Neuronal stem cell (in vitro differentiated cells): ENCODE results near the gene IRF1.

ENCODE experiments used
- DNase-seq: peaks from one replicate; pipeline ENCODE4 v3.0.0-alpha.2; 2013; ENCODE audit warnings: low spot score
- H2AFZ ChIP-seq: one replicate; pipeline ENCODE4 v1.6.1; 2013; ENCODE audit warnings: mild to moderate bottlenecking, low read length, inconsistent platforms
- H2AK5ac ChIP-seq: 2 replicates; pipeline ENCODE4 v1.6.1; 2013; ENCODE audit warnings: low read depth, mild to moderate bottlenecking, inconsistent platforms, low read length, moderate library complexity, mixed read lengths
- H2BK120ac ChIP-seq: 2 replicates; pipeline ENCODE4 v1.6.1; 2013; ENCODE audit warnings: low read depth, mild to moderate bottlenecking, inconsistent platforms, low read length, moderate library complexity, mixed read lengths
- H2BK12ac ChIP-seq: one replicate; pipeline ENCODE4 v1.6.1; 2013; ENCODE audit warnings: low read length, inconsistent platforms
- H2BK15ac ChIP-seq: 2 replicates; pipeline ENCODE4 v1.6.1; 2013; ENCODE audit warnings: mild to moderate bottlenecking, low read length, inconsistent platforms, mixed read lengths
- H2BK5ac ChIP-seq: one replicate; pipeline ENCODE4 v1.6.1; 2013; ENCODE audit warnings: inconsistent platforms, mild to moderate bottlenecking, low read length, moderate library complexity
- H3K14ac ChIP-seq: one replicate; pipeline ENCODE4 v1.6.1; 2013; ENCODE audit warnings: low read length, inconsistent platforms
- H3K18ac ChIP-seq: 2 replicates; pipeline ENCODE4 v1.6.1; 2013; ENCODE audit warnings: low read length, inconsistent platforms
- H3K23ac ChIP-seq: 2 replicates; pipeline ENCODE4 v1.6.1; 2013; ENCODE audit warnings: low read depth, mild to moderate bottlenecking, mixed read lengths, low read length, inconsistent platforms; ENCODE audit not compliant: poor library complexity
- H3K27ac ChIP-seq: replicated peaks from 3 replicates; pipeline ENCODE4 v1.5.1; 2013; ENCODE audit warnings: low read length, inconsistent platforms
- H3K27me3 ChIP-seq, 3 experiments: 2 replicates each; pipeline ENCODE4 v1.6.1; 2013; ENCODE audit warnings: low read length in 3 of 3, mild to moderate bottlenecking in 2 of 3, inconsistent platforms in 1 of 3, low read depth in 1 of 3, mixed read lengths in 1 of 3, moderate library complexity in 1 of 3; ENCODE audit not compliant: control insufficient read depth in 3 of 3, insufficient read depth in 3 of 3
- H3K36me3 ChIP-seq, 2 donors: replicated peaks in 1 of 2; 2 replicates each; pipeline ENCODE4 v1.6.1; 2013; ENCODE audit warnings: low read length in 2 of 2; ENCODE audit not compliant: control insufficient read depth in 2 of 2, insufficient read depth in 2 of 2
- H3K4ac ChIP-seq: 2 replicates; pipeline ENCODE4 v1.6.1; 2013; ENCODE audit warnings: inconsistent platforms, mild to moderate bottlenecking, low read length, moderate library complexity
- H3K4me1 ChIP-seq, 2 donors: 1 replicate in 1 of 2; 2 replicates in 1 of 2; pipeline ENCODE4 v1.6.1; 2013; ENCODE audit warnings: low read length in 2 of 2, low read depth in 1 of 2; ENCODE audit not compliant: control insufficient read depth in 2 of 2, insufficient read depth in 1 of 2
- H3K4me2 ChIP-seq: one replicate; pipeline ENCODE4 v1.6.1; 2013; ENCODE audit warnings: mild to moderate bottlenecking, low read length, inconsistent platforms; ENCODE audit not compliant: insufficient read depth, poor library complexity, severe bottlenecking
- H3K4me3 ChIP-seq, 2 donors: 2 replicates each; pipeline ENCODE4 v1.5.1; 2013; ENCODE audit warnings: low read length in 2 of 2, mild to moderate bottlenecking in 2 of 2, inconsistent platforms in 1 of 2, moderate library complexity in 1 of 2
- H3K79me1 ChIP-seq: one replicate; pipeline ENCODE4 v1.6.1; 2013; ENCODE audit warnings: low read depth, mild to moderate bottlenecking, inconsistent platforms, low read length, moderate library complexity
- H3K9ac ChIP-seq: one replicate; pipeline ENCODE4 v1.6.1; 2013; ENCODE audit warnings: mild to moderate bottlenecking, low read depth, low read length, inconsistent platforms; ENCODE audit not compliant: poor library complexity
- H3K9me3 ChIP-seq, 2 donors: replicated peaks in 1 of 2; 2 replicates each; pipeline versions ENCODE3 to v1.6.1; 2013; ENCODE audit warnings: low read length in 2 of 2, mild to moderate bottlenecking in 2 of 2, inconsistent platforms in 1 of 2, low read depth in 1 of 2, mixed read lengths in 1 of 2, moderate library complexity in 1 of 2; ENCODE audit not compliant: control insufficient read depth in 2 of 2, insufficient read depth in 1 of 2
- H4K8ac ChIP-seq: one replicate; pipeline ENCODE4 v1.6.1; 2013; ENCODE audit warnings: low read depth, mild to moderate bottlenecking, inconsistent platforms, low read length, moderate library complexity
- H4K91ac ChIP-seq: one replicate; pipeline ENCODE4 v1.6.1; 2013; ENCODE audit warnings: low read length, low read depth, mild to moderate bottlenecking, inconsistent platforms; ENCODE audit not compliant: poor library complexity
- WGBS, 2 donors: extraction: QIAGEN DNeasy Blood & Tissue Kit; methylation state at CpG; one replicate each; pipeline ENCODE4 v1.1.7; 2013; ENCODE audit warnings: missing lambda C conversion rate in 2 of 2, mixed read lengths in 1 of 2; ENCODE audit not compliant: insufficient read length in 2 of 2, insufficient replicate concordance in 1 of 2; ENCODE audit errors: extremely low coverage in 2 of 2; 5-methylcytosine and 5-hydroxymethylcytosine counted together

Gene IRF1

GRCh38 chr5:132489871-132490483 lies 596 bp downstream of the IRF1 start:
- Histone ChIP-seq H2BK120ac (no peak overlapping the region), H3K27me3 (peaks cover 6 to 40% (median 37%) of the 10 kb centered on the region in 3 experiments), H3K18ac (peak overlapping the region; percentile 99), H3K4me2 (peak overlapping the region; percentile 100), H2AK5ac (no peak overlapping the region), H3K9me3 (no peaks in the 10 kb centered on the region), H3K4me3 (peak overlapping the region; percentile 81 to 82), H3K36me3 (peaks cover 5 to 34% of the 10 kb centered on the region in 2 donors), H2BK5ac (peak overlapping the region; percentile 77), H3K79me1 (no peaks in the 10 kb centered on the region), H3K23ac (peak overlapping the region; percentile 86), H2AFZ (peak overlapping the region; percentile 97), H3K14ac (no peak overlapping the region), H3K9ac (peak overlapping the region; percentile 88), H2BK15ac (no peak overlapping the region), H4K8ac (no peak overlapping the region), H3K27ac (no peak overlapping the region), H3K4me1 (peaks cover 8% of the 10 kb centered on the region in 2 donors), H3K4ac (no peak overlapping the region), H2BK12ac (no peak overlapping the region), H4K91ac (no peak overlapping the region)
- no CpG with 5 or more reads among the region's 65 CpGs for WGBS, 2 donors
- DNase-seq: no peak

DNA sequence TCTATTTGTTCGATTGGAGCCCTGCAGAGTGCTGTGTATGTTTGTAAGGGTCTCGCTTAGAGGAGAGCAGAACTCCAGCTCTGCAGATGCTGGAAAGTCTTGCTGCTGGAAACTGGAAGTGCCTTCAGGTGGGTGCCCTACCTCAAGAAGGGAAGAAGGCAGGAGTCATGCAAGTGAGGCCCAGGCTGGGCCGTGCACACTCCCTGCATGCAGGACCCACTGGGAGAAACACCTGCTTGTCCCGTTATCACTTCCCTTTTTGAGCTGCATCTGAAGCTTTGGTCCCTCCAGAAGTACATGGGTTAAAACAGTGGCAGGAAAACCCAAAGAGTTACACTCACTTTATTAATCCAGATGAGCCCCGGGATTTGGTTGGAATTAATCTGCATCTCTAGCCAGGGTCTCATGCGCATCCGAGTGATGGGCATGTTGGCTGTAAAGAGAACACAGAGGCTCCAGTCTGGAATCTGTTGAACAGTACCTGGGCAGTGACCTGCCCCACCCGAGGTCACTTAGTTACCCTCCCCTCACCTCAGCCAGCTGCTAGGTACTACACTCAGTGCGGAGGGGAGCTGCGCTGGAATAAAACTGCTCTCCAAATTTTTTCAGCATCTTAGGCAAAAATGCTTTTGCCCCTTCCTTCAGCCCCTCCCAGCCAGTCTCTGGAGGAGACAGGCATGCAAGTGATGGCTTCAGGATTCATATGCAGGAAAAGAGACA lies 1.4 kb downstream of the IRF1 start:
- no peak overlapping the region for H3K4me2 ChIP-seq
- no peak overlapping the region for H3K18ac ChIP-seq
- H2BK12ac ChIP-seq: no peak overlapping the region
- no peak overlapping the region for H2BK15ac ChIP-seq
- H3K9me3 ChIP-seq: no peaks in the 10 kb centered on the region
- H4K91ac ChIP-seq: no peak overlapping the region
- no peak overlapping the region for H2AK5ac ChIP-seq
- H3K36me3 ChIP-seq: peaks cover 5 to 40% of the 10 kb centered on the region in 2 donors
- H2BK5ac ChIP-seq: no peak overlapping the region
- H3K9ac ChIP-seq: no peak overlapping the region
- no peaks in the 10 kb centered on the region for H3K79me1 ChIP-seq
- H3K14ac ChIP-seq: no peak overlapping the region
- no peak overlapping the region for H3K27ac ChIP-seq
- no peak overlapping the region for H3K23ac ChIP-seq
- peaks cover 8% of the 10 kb centered on the region in 2 donors for H3K4me1 ChIP-seq
- H2AFZ ChIP-seq: no peak overlapping the region
- peaks cover 6 to 37% (median 31%) of the 10 kb centered on the region in 3 experiments for H3K27me3 ChIP-seq
- no peak overlapping the region for H2BK120ac ChIP-seq
- no CpG with 5 or more reads among the region's 10 CpGs for WGBS, 2 donors
- DNase-seq: no peak
- no peak overlapping the region for H4K8ac ChIP-seq
- H3K4ac ChIP-seq: no peak overlapping the region
- peak overlapping the region in 1 of 2 donors; percentile 82 for H3K4me3 ChIP-seq

DNA sequence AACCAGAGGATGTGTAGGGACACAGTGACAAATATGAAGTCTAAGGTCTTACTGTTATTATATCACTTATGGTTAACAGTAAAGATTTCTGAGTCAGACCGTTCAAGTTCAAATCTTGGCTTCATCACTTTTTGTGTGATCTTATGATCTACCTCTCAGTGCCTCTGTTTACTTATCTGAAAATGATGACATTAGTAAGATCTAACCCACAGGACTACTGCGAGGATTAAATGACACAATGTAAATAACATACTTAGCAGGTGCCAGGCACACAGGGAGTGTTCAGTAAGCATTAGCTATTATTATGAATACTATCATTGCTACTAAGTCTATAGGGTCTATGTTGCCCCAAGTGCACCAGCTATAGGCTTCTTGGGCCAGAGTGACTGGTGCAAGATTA lies 2.0 kb downstream of the IRF1 start:
- Histone ChIP-seq H3K4ac (no peak overlapping the region), H3K27me3 (peaks cover 6 to 31% (median 25%) of the 10 kb centered on the region in 3 experiments), H3K27ac (no peak overlapping the region), H3K9ac (no peak overlapping the region), H2BK15ac (no peak overlapping the region), H2BK120ac (no peak overlapping the region), H2BK5ac (no peak overlapping the region), H3K9me3 (no peaks in the 10 kb centered on the region), H2AFZ (no peak overlapping the region), H2AK5ac (no peak overlapping the region), H2BK12ac (no peak overlapping the region), H3K4me2 (no peak overlapping the region), H3K4me1 (peaks cover 8% of the 10 kb centered on the region in 2 donors), H3K14ac (no peak overlapping the region), H4K91ac (no peak overlapping the region), H3K36me3 (peaks cover 5 to 46% of the 10 kb centered on the region in 2 donors), H3K79me1 (no peaks in the 10 kb centered on the region), H4K8ac (no peak overlapping the region), H3K18ac (no peak overlapping the region), H3K4me3 (no peak overlapping the region), H3K23ac (no peak overlapping the region)
- DNase-seq: no peak
- no CpG with 5 or more reads among the region's 2 CpGs for WGBS, 2 donors

DNA sequence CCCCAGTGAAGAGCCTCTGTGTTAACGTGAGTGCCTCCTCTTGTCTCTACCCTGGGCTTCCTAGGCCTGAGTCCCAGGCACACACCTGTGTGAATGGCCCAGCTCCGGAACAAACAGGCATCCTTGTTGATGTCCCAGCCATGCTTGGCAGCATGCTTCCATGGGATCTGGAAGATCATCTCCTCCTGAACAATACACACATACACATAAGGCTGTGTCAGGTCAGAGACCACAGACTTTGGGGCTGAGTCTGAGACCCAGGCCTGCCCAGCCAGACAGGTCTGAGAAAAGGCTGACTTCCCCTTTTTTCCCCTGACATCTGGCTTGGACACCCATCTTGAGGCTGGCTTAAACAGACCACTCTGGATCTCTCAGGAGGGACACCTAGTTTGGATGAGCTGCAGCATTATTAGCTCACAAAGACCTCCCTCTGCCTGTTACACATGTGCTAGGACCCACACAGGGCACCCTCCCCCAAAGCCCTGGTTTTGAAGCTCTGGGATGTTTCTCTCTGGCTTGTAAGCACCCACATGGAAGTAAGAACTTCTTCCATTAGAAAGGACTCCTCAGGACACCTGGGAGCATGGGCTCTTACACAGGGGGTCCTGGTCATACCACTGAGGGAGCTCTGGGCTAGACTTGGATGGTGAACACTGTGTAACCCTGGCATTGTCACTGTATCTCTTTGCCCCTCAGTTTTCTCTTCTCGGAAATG lies 2.6 kb downstream of the IRF1 start:
- no peak overlapping the region for H2AFZ ChIP-seq
- DNase-seq: no peak
- H2BK5ac ChIP-seq: no peak overlapping the region
- H2BK12ac ChIP-seq: no peak overlapping the region
- H3K36me3 ChIP-seq: peaks cover 5 to 47% of the 10 kb centered on the region in 2 donors
- no peaks in the 10 kb centered on the region for H3K9me3 ChIP-seq
- H3K27ac ChIP-seq: no peak overlapping the region
- H4K91ac ChIP-seq: no peak overlapping the region
- no peak overlapping the region for H3K4ac ChIP-seq
- no peak overlapping the region for H3K18ac ChIP-seq
- H3K79me1 ChIP-seq: no peaks in the 10 kb centered on the region
- no peak overlapping the region for H2AK5ac ChIP-seq
- H3K4me2 ChIP-seq: no peak overlapping the region
- peak overlapping the region; percentile 33 for H3K14ac ChIP-seq
- no peak overlapping the region for H2BK120ac ChIP-seq
- H3K4me3 ChIP-seq: no peak overlapping the region
- WGBS, 2 donors: no CpG with 5 or more reads among the region's 3 CpGs
- H2BK15ac ChIP-seq: no peak overlapping the region
- no peak overlapping the region for H3K23ac ChIP-seq
- H4K8ac ChIP-seq: no peak overlapping the region
- peaks cover 8% of the 10 kb centered on the region in 2 donors for H3K4me1 ChIP-seq
- peaks cover 6 to 27% (median 19%) of the 10 kb centered on the region in 3 experiments for H3K27me3 ChIP-seq
- no peak overlapping the region for H3K9ac ChIP-seq
